C4-2B (cell line): ENCODE measurements around the gene AKR7A2.

Experiments used
- CTCF ChIP-seq: fragments of 450-650 bp; conservative IDR thresholded peaks from 2 replicates; pipeline ENCODE4 v1.5.1; 2017; ENCODE audit warnings: mild to moderate bottlenecking
- ZFX ChIP-seq: fragments of 450-650 bp; IDR thresholded peaks from 2 replicates; pipeline ENCODE4 v1.6.1; 2017

GRCh38 chr1:19351873-19352272, 39.9 kb upstream of the AKR7A2 start:
- no peak for TF ChIP-seq CTCF
- no peak for TF ChIP-seq ZFX
